Testis (tissue), 2 donors: ENCODE data around the gene SLIT3.

Experiments used
- POLR2A ChIP-seq: fragments of 450-650 bp; IDR thresholded peaks from one replicate; pipeline ENCODE4 v1.6.1; 2017; ENCODE audit warnings: antibody characterized with exemption, mild to moderate bottlenecking, moderate library complexity
- TF ChIP-seq, protein P1 (sequence below), 3 experiments: fragments of 450-650 bp in 2 of 3; fragments of 200-600 bp in 1 of 3; sonication (generic) in 1 of 3; IDR thresholded peaks; one replicate each; pipeline ENCODE4 v1.5.1; 2016 to 2019; ENCODE audit warnings: antibody characterized with exemption in 3 of 3, mild to moderate bottlenecking in 2 of 3, moderate library complexity in 1 of 3

DNA sequence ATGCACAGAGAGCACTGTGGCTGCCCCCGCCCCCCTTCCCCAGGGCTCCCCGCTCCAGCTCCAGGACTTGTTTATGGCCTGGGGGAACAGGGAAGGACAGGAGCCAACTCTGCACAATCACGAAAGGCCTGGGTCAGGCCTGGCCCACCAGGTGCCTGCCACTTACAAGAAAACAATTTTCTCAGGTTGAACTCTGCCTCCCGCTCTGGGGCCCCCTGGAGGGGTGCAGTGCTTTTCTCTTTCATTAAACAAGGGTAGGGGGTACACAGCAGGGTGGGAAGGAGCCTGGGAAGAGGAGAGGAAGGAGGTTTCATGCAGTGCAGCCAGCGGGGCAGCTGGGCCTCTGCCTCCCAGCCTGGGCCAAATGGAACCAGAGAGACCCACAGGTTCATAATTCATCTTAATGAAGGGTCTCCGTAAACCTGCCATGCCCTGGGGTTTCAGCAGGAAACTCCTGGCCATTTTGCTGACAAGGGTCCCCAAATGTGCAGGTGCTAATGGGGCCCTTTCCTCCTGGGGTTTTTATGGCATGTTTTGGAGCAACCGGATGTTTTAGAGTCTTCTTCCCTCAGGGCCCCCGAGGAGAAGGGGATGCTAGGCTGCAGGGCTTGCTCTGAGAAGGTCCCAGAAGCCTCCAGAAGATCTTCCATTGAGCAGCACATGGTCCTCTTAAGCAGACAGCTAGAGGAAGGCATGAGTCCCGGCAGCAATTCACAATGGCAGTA, 219.8 kb downstream of the SLIT3 start:
- no peak for TF ChIP-seq POLR2A
- TF ChIP-seq, protein P1, sequence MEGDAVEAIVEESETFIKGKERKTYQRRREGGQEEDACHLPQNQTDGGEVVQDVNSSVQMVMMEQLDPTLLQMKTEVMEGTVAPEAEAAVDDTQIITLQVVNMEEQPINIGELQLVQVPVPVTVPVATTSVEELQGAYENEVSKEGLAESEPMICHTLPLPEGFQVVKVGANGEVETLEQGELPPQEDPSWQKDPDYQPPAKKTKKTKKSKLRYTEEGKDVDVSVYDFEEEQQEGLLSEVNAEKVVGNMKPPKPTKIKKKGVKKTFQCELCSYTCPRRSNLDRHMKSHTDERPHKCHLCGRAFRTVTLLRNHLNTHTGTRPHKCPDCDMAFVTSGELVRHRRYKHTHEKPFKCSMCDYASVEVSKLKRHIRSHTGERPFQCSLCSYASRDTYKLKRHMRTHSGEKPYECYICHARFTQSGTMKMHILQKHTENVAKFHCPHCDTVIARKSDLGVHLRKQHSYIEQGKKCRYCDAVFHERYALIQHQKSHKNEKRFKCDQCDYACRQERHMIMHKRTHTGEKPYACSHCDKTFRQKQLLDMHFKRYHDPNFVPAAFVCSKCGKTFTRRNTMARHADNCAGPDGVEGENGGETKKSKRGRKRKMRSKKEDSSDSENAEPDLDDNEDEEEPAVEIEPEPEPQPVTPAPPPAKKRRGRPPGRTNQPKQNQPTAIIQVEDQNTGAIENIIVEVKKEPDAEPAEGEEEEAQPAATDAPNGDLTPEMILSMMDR (IDR thresholded peaks at IDR 0.05) = no peak
